ENCODE measurements around the gene SMAD6. TPM values are rescaled to one million over a fixed set of nuclear protein-coding genes. Genes with fewer than 3 reads are reported as not detected.

Gene SMAD6
- total RNA-seq, 1 donor = 27.2 TPM

DNA sequence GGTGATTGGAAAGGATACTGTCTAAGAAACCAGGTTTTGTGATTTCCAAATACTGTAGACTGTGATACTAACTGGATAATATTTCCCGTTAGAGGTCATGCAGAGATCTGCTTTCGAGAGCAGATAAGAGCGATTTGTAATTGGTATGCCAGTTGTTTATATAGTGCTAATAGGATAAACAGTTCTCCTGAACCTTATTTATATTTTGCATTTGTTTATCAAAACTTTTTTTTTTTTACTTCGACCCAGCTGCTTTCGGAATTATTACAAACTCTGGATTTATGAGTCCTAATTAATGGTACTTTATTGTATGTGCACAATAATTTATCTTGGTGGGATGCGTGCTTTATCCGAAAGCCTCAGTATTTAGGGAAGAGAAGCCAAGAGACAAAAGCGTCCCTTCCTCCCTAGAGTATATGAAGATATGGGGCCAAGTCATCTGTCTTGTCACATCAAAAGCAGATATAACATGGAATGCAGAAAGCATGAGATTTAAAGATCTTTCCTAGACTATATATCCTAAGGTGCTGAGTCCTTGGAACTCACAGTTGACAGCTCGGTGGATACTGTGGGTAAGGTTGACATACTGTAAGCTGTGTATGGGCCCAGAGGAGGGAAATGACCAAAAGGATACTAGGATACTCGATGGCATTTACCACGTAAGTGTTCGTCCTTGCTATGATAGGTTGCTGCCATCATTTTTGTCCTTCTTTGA, 62.2 kb downstream of the SMAD6 start:
- no peak for DNase-seq (ENCODE audit: low read depth)
- TF ChIP-seq, protein P1, sequence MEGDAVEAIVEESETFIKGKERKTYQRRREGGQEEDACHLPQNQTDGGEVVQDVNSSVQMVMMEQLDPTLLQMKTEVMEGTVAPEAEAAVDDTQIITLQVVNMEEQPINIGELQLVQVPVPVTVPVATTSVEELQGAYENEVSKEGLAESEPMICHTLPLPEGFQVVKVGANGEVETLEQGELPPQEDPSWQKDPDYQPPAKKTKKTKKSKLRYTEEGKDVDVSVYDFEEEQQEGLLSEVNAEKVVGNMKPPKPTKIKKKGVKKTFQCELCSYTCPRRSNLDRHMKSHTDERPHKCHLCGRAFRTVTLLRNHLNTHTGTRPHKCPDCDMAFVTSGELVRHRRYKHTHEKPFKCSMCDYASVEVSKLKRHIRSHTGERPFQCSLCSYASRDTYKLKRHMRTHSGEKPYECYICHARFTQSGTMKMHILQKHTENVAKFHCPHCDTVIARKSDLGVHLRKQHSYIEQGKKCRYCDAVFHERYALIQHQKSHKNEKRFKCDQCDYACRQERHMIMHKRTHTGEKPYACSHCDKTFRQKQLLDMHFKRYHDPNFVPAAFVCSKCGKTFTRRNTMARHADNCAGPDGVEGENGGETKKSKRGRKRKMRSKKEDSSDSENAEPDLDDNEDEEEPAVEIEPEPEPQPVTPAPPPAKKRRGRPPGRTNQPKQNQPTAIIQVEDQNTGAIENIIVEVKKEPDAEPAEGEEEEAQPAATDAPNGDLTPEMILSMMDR (IDR thresholded peaks at IDR 0.05; ENCODE audit: insufficient read depth, low read length) = no peak

DNA sequence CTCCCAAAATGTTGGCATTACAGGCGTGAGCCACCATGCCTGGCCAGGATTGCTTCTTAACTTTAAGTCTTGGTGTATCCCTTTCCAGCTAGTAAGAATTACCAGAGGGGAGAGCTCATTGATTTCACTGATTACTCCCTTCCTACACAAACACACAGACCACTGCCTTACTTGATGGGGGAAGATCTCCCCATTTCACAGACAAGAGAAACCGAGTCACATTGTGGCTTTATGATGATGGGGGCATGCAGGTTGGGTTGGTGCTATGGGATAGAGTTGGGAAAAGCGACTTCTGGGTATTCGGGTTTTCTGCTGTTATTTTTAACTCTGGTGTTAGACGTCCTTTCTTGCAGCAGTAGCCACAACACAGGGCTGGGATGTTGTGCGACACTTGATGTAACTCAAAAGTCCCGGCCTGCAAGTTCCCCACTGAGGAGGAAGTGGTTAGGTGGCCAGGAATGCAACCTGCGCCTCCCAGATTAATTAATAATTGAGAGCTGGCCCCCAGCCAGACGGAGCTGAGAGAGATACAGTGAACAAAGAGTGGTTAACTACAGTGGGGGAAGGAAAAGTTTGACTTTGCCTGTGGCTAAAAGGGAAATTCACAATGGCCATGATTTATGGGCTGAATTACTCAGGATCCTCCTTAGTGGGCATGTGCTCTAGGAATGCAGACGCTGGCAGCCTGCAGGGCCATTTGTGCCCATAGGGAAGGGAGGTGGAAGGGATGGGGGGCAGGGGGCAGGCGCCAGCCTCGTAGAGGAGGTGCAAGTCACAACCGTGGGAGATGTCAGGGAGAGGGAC, 63.6 kb downstream of the SMAD6 start:
- peak; percentile 43 for DNase-seq (ENCODE audit: low read depth)
- no peak overlapping the region for H3K4me3 ChIP-seq (ENCODE audit: low read depth, low read length)
- TF ChIP-seq, protein P1 (IDR thresholded peaks at IDR 0.05; ENCODE audit: insufficient read depth, low read length) = no peak

More for the DNA sequence above, 62.2 kb downstream of the SMAD6 start:
- H3K4me3 ChIP-seq (ENCODE audit: low read depth, low read length) = no peak overlapping the region

DNA sequence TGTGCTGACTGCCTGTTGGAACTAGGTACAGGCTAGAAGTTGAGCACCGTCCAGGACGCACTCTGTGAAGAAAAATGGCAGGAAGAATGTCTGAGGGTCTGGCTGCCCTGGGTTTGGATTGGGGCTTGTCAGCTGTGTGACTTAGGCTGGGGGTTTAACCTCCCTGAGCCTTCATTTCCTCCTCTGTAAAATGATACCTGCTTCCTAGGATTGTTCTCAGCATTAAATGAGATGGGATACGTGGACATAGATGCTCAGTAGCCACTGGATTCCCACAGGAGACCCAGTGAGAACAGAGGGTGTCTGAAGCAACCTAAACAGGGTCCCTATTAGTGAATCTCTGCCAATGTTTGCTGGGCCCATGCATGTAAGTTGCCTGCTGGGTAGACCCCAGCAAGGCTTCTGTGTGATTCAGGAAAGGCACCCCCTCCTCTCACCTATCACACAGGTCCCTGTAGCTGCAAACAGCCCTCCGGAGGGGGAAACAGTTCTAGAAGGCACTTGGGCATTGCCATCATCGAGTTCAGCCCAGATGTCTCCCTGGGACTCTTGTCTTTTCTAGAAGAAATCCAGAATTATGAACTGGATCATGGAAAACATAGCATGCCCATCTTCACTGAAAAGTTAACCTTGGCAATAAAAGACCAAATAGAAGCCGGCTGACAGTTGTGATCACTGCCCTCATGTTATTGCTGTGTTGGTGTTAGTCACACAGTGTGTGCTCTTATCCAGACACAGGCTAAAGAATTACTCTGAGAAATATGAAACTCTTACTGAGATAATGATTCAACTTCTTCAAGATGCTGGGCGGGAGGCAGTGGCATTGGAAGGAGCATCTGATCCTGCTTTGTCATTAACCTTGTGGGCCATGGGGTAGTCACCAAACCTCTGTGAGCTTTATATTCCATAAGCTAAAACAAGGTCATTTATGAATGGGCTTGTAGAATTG, 64.5 kb downstream of the SMAD6 start:
- H3K4me3 ChIP-seq (ENCODE audit: low read depth, low read length) = no peak overlapping the region
- TF ChIP-seq, protein P1 (IDR thresholded peaks at IDR 0.05; ENCODE audit: insufficient read depth, low read length) = no peak
- peak; percentile 61 for DNase-seq (ENCODE audit: low read depth)

DNA sequence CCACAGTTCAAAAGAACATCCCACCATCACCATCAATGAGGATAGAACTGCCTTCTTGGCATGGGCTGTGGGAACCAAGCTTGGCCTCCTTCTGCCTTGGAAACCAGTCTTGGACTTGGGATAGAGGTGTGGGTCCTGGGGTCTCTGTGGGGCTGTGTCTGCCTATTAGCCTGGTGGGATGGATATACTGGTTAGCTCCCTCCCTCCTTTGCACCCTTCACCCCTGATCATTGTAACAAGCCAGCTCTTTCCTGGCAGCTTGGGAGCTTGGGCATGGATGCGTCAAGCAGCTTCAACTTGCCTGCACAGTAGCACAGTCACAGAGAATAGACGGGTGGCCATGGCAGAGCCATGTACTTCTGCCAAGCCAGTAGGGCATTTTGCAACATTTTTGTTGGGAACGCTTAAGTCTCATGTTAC, 65.2 kb downstream of the SMAD6 start:
- H3K4me3 ChIP-seq (ENCODE audit: low read depth, low read length) = no peak overlapping the region
- DNase-seq (ENCODE audit: low read depth) = no peak
- TF ChIP-seq, protein P1 (IDR thresholded peaks at IDR 0.05; ENCODE audit: insufficient read depth, low read length) = no peak

DNA sequence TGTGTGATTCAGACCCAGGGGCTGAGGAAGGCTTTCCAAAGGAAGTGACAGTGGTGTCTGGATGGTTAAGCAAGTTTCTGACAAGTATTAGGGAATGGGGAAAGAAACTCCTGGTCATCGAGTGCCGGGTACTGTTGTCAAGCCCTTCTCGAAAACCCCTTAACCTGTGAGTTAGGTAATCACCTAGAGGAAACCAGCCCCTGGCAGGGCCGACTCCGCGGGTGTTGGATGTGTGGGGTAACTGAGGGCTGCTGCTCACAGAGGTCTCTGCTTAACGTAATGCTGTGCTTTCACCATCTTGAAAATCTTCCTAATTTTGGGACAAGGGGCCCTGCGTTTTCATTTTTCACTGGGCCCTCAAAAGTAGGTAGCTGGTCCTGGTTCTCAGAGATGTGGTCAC, 67.0 kb downstream of the SMAD6 start:
- TF ChIP-seq, protein P1 (IDR thresholded peaks at IDR 0.05; ENCODE audit: insufficient read depth, low read length) = no peak
- H3K4me3 ChIP-seq (ENCODE audit: low read depth, low read length) = no peak overlapping the region
- DNase-seq (ENCODE audit: low read depth) = no peak
